Cardiac fibroblast (primary cell): ENCODE results near the gene TRAM2.

ENCODE experiments used
- DNase-seq, 2 donors: peaks; one replicate each; pipeline versions ENCODE4 v3.0.0 to v3.0.0-alpha.2; 2010; ENCODE audit warnings: low read depth in 2 of 2
- H3K4me3 ChIP-seq, 2 donors: replicated peaks in 1 of 2; 1 replicate in 1 of 2; 2 replicates in 1 of 2; pipeline ENCODE4 v1.5.1; 2011; ENCODE audit warnings: low read depth in 2 of 2, low read length in 2 of 2, mild to moderate bottlenecking in 2 of 2, moderate library complexity in 1 of 2
- TF ChIP-seq, protein P1 (sequence below): IDR thresholded peaks from one replicate; pipeline ENCODE4 v1.5.1; 2011; ENCODE audit warnings: low read depth, mild to moderate bottlenecking, low read length, inconsistent platforms

The TRAM2 gene

DNA sequence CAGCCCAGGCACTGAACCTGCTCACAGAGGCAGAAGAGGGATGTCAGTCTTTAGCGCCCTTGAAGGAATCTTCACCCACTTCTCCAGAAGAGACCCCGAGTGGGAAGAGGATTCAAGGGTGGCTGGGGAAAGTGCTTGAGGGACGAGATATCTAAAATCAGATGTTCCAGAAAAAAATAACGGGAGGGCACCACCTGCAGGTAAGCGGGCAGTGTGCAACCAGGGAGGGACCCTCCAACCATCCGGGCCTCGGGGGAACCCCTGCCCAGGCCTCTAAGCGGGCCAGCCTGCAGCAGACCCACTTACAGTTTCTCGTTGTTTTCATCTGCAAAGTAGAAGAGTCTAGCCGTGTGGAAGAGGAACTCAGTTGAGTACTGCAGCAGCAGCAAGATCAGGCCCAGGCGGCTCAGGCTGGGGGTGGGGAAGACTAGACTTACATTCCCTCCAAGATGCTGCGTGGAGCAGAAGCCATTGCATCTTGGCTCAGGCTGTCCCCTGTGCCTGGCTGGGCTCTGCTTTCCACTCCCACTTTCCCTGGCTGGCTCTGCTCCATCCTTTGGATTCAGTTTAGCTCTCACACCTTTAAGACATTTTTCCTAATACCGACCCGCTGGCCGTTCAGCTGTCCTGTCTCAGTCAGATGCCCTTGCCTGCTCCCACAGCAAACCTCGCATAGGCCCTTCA is 71.0 kb downstream of the TRAM2 start:
- no peak overlapping the region for H3K4me3 ChIP-seq
- no peak for DNase-seq
- TF ChIP-seq, protein P1, sequence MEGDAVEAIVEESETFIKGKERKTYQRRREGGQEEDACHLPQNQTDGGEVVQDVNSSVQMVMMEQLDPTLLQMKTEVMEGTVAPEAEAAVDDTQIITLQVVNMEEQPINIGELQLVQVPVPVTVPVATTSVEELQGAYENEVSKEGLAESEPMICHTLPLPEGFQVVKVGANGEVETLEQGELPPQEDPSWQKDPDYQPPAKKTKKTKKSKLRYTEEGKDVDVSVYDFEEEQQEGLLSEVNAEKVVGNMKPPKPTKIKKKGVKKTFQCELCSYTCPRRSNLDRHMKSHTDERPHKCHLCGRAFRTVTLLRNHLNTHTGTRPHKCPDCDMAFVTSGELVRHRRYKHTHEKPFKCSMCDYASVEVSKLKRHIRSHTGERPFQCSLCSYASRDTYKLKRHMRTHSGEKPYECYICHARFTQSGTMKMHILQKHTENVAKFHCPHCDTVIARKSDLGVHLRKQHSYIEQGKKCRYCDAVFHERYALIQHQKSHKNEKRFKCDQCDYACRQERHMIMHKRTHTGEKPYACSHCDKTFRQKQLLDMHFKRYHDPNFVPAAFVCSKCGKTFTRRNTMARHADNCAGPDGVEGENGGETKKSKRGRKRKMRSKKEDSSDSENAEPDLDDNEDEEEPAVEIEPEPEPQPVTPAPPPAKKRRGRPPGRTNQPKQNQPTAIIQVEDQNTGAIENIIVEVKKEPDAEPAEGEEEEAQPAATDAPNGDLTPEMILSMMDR = peak; percentile 8

DNA sequence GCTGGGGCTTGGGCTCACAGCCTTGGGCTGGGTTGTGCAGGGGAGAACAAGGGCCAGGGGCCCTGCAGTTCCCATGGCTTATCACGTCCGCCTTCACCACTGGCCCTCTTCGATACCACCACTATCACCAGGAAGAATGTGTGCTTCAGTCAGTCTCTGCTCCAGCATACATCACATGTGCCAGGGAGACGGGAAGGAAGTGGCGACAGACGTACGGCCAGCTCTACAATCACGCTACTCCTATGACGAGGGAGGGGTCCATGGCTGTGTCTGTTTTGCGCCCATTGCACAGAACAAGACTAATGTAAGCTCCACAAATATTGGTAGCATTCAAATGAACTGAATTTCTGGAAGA is 72.1 kb downstream of the TRAM2 start:
- TF ChIP-seq, protein P1 = no peak
- H3K4me3 ChIP-seq = no peak overlapping the region
- DNase-seq = no peak

DNA sequence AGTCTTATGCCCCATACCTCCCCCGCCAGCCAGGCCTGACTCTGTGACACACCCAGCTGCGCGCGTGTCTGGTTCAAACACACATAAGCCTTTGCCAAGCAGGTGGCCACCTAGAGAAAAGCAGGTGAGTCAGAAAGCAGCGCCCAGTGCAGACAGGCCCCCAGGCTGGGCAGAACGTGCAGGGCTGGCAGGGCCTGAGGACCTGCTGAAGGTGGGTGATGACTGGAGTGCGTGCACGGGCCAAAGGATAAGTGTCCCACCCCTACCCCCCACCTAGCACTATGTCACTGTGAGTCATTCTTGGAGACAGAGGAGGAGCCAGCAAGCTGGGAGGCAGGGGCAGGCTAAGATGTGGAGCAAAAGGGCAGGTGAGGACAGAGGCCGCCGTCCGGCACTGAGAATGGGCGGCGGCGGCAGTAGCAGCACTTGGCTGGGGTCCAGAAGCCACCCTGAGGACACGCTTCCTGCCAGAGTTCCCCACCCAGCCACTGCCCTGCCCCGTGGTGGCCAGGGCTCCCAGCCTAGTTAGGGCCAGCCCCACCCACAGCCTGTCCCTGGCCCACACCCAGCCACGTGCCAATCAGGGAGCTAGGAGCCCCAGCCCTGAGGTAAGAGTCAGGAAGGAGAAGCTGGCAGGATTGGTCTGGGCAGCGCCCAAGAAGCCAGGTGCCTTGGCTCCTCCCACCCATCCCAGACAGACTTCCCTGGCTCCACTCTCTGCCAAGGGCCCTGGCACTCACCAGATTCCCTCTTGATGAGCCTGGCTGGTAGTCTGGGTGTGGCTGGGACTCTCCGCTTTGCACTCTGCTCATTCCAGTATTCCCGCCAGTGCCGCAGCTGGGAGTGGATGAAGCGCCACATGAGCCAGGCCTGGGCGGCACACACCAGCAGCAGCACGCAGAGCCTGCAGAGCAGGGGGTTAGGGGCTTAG is 72.7 kb downstream of the TRAM2 start:
- TF ChIP-seq, protein P1 = no peak
- DNase-seq = peak; percentile 82 to 91
- no peak overlapping the region for H3K4me3 ChIP-seq

DNA sequence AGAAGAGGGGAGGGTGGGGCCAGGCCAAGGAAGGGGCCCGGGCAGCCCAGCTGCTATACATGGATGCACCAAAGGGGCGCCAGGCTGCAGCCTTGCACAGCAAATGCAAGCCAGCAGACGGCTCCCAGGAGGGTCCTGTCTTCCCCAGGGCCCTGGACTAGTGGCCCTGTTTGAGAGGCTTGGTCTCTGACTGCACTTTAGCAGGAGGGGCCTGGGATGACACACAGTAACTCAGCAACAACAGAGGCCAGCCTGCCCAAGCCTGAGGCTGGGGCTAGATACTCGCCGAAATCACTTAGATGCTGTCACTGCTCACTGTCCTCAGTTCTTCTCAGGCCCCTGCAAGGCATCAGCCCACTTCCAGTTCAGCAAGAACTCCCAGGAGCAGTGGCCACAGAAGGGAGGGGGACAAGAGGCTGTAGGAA is 73.5 kb downstream of the TRAM2 start:
- TF ChIP-seq, protein P1 = peak; percentile 29
- no peak overlapping the region for H3K4me3 ChIP-seq
- peak in 1 of 2 donors; percentile 62 for DNase-seq

DNA sequence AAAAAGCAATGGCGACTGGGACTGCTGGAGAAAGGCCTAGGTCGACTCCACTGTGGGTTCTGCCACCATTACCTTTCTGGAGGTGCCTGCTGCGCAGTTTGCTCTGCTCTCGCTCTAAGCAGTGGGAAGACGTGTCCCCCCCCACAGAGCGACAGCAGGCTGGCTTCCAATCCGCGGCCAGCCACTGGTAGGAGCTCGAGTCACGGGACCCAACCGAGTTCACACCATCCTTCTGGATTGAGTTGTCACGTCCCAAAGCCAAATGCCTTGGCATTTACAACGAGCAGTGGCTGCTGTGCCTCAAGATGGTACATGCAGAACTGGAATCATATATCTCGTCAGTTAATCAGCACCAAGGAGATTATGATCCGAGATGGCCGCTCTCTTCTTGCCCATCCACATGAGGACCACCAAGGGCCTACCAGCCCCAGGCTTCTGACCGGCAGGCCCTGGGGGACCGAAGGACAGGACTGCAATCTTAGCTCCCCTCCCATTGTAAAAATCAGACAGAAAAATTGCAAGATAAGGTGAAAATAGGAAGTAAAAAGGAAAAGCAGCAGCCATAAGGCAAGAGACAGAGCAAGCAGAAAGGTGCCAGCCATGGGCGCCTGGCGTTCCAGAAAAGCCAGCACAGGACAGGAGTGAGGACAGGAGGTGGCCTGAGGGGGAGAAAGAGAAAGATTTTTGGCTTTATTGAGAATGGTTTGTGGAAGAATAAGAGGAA is 74.4 kb downstream of the TRAM2 start:
- TF ChIP-seq, protein P1 = no peak
- no peak overlapping the region for H3K4me3 ChIP-seq
- no peak for DNase-seq

DNA sequence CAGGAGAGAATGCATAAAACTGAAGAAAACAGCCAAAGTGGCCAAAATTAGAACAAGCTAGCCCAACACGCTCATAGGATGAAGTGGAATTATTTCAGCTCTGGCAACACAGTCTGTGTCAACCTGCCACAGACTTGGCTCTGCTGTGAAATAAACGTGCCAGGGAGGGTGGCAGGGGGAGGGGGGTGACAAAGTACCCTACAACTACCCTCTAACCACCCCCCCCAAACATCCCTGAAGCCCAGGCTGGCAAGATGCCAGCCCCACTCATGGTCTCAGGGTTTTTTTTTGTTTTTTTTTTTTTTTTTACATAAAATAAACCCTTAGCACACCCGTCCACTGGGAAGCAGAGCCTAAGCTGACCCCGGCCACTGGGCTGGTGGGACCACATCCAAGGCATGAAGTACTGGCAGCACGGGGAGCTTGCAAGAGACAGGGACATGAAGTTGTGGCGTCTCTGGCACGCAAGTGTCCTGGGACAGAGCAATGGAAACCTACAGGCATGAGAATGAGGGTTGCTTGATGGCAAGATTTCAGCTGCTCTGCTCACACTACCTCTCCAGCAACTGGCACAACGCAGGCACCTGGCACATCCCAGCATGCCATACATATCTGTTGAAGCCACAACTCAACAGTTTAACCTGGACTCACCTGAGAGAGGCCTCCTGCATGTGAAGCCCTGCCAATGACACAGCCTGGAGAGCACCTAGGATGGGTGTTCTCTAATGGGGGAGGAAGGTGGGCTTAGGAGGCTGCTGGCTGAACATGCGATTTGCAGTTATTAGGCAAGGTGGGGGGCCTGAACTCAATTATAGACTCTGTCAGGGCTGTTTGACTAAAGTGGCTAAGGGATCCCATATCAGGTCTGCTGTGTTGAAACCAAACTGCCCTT is 76.4 kb downstream of the TRAM2 start:
- TF ChIP-seq, protein P1 = no peak
- H3K4me3 ChIP-seq = no peak overlapping the region

More for the DNA sequence above, 76.4 kb downstream of the TRAM2 start:
- DNase-seq = peak in 1 of 2 donors; percentile 12
